Stomach (tissue), 4 donors: Measurements from ENCODE around the gene LOC128125822.

Experiments used
- EP300 ChIP-seq: sonication (generic); formaldehyde crosslinking; IDR thresholded peaks from one replicate; pipeline ENCODE4 v1.6.1; 2017; ENCODE audit warnings: antibody characterized with exemption
- POLR2A ChIP-seq, 4 donors: fragments of 450-650 bp; IDR thresholded peaks; one replicate each; pipeline ENCODE4 v1.6.1; 2016; ENCODE audit warnings: antibody characterized with exemption in 4 of 4, control low read depth in 2 of 4, mild to moderate bottlenecking in 1 of 4, moderate library complexity in 1 of 4
- POLR2AphosphoS5 ChIP-seq, 3 donors: sonication (generic); formaldehyde crosslinking; IDR thresholded peaks; one replicate each; pipeline ENCODE4 v1.6.1; 2016; ENCODE audit warnings: antibody characterized with exemption in 3 of 3
- TF ChIP-seq, protein P1 (sequence below), 7 experiments: fragments of 450-650 bp in 4 of 7; fragments of 200-600 bp in 3 of 7; sonication (generic) in 3 of 7; IDR thresholded peaks; one replicate each; pipeline ENCODE4 v1.5.1; 2016 to 2019; ENCODE audit warnings: antibody characterized with exemption in 7 of 7, control low read depth in 2 of 7, mild to moderate bottlenecking in 1 of 7

- TF ChIP-seq, protein P1, sequence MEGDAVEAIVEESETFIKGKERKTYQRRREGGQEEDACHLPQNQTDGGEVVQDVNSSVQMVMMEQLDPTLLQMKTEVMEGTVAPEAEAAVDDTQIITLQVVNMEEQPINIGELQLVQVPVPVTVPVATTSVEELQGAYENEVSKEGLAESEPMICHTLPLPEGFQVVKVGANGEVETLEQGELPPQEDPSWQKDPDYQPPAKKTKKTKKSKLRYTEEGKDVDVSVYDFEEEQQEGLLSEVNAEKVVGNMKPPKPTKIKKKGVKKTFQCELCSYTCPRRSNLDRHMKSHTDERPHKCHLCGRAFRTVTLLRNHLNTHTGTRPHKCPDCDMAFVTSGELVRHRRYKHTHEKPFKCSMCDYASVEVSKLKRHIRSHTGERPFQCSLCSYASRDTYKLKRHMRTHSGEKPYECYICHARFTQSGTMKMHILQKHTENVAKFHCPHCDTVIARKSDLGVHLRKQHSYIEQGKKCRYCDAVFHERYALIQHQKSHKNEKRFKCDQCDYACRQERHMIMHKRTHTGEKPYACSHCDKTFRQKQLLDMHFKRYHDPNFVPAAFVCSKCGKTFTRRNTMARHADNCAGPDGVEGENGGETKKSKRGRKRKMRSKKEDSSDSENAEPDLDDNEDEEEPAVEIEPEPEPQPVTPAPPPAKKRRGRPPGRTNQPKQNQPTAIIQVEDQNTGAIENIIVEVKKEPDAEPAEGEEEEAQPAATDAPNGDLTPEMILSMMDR (IDR thresholded peaks at IDR 0.05): no peak
- TF ChIP-seq POLR2A (IDR thresholded peaks at IDR 0.05) (no peak), EP300 (no peak), POLR2AphosphoS5 (IDR thresholded peaks at IDR 0.05) (no peak)
Measured at GRCh38 chr6:63572747-63573075, 431 bp downstream of the LOC128125822 start.
